ENCODE results near the gene TGFB2. TPM values are rescaled to one million over a fixed set of nuclear protein-coding genes. Genes with fewer than 3 reads are reported as not detected.

Gene TGFB2
- total RNA-seq, 1 experiment from 2014 or later = 0.34 TPM

GRCh38 chr1:218488531-218488930, 143.4 kb downstream of the TGFB2 start:
- Histone ChIP-seq H3K4me3 (replicated peaks in 1 of 2; ENCODE audit: low read depth in 1 of 2, low read length in 2 of 2) (no peak overlapping the region), H3K36me3 (ENCODE audit: control insufficient read depth in 1 of 2, insufficient read depth in 2 of 2, low read length in 2 of 2) (no peaks in the 10 kb centered on the region), H3K4me1 (ENCODE audit: control insufficient read depth in 1 of 2, insufficient read depth in 2 of 2, low read length in 2 of 2) (peaks cover 12 to 30% of the 10 kb centered on the region in 2 experiments), H3K9ac (ENCODE audit: low read length) (no peak overlapping the region), H3K4me2 (ENCODE audit: low read length) (peak overlapping the region; percentile 61), H3K9me2 (ENCODE audit: insufficient read depth) (no peaks in the 10 kb centered on the region), H2AFZ (ENCODE audit: low read depth, low read length, poor library complexity, severe bottlenecking) (peak overlapping the region; percentile 99), H3K9me3 (ENCODE audit: control insufficient read depth in 1 of 2, insufficient read depth in 1 of 2, low read depth in 1 of 2, low read length in 2 of 2) (no peaks in the 10 kb centered on the region), H4K20me1 (ENCODE audit: insufficient read depth) (no peaks in the 10 kb centered on the region), H3K27ac (ENCODE audit: low read depth, low read length) (peak overlapping the region; percentile 57; the same call in 1 of the 2 replicates), H3K27me3 (ENCODE audit: insufficient read depth, low read length) (no peaks in the 10 kb centered on the region), H3K79me2 (ENCODE audit: insufficient read depth, low read length) (no peaks in the 10 kb centered on the region)
- ATAC-seq (no peak; the same call in 1 of the 2 replicates), DNase-seq (ENCODE audit: low read depth, low spot score) (no peak)
- CTCF ChIA-PET = no interaction called here
- intact Hi-C loops (cut with micrococcal nuclease) = no loop called here
- TF ChIP-seq TCF7L2 (IDR thresholded peaks at IDR 0.05; ENCODE audit: borderline replicate concordance, extremely low read depth, insufficient read depth, insufficient read length) = no peak
- TF ChIP-seq REST (IDR thresholded peaks at IDR 0.05; ENCODE audit: low read depth) = no peak
- no peak for TF ChIP-seq EZH2phosphoT487 (IDR thresholded peaks at IDR 0.05; ENCODE audit: borderline replicate concordance)
- TF ChIP-seq FOSL1 (IDR thresholded peaks at IDR 0.05; ENCODE audit: low read depth) = no peak
- TF ChIP-seq ZFX (IDR thresholded peaks at IDR 0.05) = no peak
- no peak for TF ChIP-seq YY1 (IDR thresholded peaks at IDR 0.05; ENCODE audit: extremely low read depth, insufficient replicate concordance, low read depth, low read length)
- TF ChIP-seq, protein P1, sequence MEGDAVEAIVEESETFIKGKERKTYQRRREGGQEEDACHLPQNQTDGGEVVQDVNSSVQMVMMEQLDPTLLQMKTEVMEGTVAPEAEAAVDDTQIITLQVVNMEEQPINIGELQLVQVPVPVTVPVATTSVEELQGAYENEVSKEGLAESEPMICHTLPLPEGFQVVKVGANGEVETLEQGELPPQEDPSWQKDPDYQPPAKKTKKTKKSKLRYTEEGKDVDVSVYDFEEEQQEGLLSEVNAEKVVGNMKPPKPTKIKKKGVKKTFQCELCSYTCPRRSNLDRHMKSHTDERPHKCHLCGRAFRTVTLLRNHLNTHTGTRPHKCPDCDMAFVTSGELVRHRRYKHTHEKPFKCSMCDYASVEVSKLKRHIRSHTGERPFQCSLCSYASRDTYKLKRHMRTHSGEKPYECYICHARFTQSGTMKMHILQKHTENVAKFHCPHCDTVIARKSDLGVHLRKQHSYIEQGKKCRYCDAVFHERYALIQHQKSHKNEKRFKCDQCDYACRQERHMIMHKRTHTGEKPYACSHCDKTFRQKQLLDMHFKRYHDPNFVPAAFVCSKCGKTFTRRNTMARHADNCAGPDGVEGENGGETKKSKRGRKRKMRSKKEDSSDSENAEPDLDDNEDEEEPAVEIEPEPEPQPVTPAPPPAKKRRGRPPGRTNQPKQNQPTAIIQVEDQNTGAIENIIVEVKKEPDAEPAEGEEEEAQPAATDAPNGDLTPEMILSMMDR (IDR thresholded peaks at IDR 0.05 in 2 of 3, conservative IDR thresholded peaks at IDR 0.05 in 1 of 3; ENCODE audit: borderline replicate concordance in 1 of 3, insufficient read depth in 1 of 3, low read depth in 2 of 3, low read length in 2 of 3) = no peak
- RAD21 ChIA-PET (ENCODE audit: low non-redundant PET in 1 of 2, low total read pairs in 2 of 2, uncharacterized antibody in 2 of 2, unreplicated experiment in 2 of 2) = no interaction called here
- POLR2A ChIA-PET = no interaction called here
- no TSS peak for BruUV-seq (replicated peaks)
